Raji (cell line): ENCODE results near the gene GSTM3.

Experiments
- POLR2A ChIP-seq: IDR thresholded peaks from 2 replicates; pipeline ENCODE4 v1.6.1; 2011; ENCODE audit warnings: low read depth, low read length, control low read depth; ENCODE audit not compliant: insufficient read depth

GSTM3 gene

DNA sequence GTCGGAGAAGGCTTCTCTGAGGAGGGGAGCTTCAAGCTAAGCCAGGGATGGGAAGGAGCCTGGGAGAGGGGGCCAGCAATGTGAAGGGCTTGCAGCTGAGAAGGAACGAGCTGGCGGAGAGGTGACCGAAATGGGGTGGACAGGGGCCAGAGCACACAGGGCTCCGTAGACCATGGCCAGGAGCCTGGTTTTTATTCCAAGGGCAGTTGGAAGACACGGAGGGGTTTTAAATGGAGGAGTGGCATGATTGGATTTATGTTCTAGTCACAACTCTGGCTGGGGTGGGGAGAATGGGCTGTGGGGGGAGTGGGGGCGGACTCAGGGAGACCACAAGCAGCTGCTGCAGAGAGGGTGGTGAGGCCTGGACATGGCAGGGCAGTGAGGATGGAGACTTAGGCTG is 28.0 kb upstream of the GSTM3 start:
- TF ChIP-seq POLR2A = no peak

DNA sequence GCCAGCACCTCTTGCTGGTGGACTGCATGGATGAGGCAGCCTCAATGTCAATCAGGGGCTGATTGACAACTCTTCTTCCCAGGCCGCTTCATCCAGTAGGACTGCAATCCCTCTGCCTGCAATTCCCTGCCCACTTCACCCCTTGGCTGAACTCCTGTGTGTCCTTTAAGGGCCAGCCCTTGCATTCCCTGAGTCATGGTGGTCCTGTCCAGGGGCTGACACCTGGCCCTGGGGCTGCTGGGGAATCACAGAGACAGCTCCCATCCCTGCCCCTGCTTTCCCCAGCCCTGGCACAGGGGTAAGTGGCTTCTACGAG is 27.5 kb upstream of the GSTM3 start:
- TF ChIP-seq POLR2A = no peak

DNA sequence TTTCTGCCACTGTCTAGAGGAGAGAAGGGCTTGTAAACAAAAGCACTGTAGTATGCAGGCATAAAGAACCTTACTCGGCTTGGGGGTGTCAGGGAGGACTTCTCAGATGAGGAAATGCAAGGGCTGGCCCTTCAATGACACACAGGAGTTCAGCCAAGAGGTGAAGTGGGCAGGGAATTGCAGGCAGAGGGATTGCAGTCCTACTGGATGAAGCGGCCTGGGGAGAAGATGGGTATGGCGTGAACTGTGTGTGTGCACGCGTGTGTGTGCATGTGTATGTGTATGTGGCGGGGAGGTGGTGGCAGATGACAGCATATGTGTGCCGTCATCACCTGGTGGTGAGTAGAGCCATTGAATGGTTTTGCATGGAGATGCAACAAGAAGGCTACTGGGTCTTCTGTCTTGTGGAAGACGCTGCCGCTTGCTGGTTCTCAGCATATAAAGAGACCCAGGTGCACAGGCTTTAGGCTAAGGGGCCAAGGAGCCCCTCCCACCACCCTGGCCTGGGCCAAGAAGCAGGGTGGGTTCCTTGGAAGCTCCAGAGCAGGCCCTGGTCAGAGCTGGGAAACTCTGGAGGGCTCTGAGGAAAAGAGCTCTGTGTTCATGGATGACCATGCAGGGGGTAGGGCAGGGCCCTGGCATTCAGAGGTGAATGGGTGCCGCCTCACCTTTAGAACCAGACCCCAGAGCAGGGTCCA is 26.9 kb upstream of the GSTM3 start:
- TF ChIP-seq POLR2A = no peak

DNA sequence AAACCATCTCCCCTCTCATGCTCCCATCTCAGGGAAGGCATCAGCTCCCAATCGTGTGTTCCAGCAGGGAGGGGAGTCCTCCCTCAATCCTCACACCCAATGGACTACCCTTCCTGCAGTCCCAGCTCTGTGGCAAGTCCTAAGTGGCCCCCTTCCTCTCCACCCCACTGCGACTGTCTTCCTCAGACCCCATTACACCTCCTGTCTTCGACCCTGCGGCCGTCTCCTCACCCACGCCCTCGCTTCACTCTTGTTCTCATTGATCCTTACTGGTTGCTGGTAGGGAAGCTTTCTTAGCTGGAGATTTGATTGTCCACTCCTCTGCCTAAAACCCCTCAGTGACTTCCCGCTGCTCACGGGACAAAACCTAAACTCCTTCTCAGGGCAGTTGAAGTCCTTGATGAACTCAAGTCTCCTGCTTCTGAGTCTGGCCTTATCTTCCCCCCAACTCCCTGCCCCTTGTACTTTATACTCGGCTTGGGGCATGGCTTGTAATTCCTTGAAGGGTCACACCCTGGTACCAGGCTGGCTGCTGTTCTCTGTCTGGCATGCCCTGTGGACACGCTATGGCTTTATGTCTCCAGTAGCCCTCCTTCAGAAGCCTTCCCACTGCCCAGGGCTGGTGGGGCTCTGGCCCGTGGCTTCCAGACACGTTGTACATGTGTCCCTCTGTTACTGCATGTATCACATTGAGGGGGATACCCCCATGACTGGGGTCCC is 25.2 kb upstream of the GSTM3 start:
- no peak for TF ChIP-seq POLR2A

DNA sequence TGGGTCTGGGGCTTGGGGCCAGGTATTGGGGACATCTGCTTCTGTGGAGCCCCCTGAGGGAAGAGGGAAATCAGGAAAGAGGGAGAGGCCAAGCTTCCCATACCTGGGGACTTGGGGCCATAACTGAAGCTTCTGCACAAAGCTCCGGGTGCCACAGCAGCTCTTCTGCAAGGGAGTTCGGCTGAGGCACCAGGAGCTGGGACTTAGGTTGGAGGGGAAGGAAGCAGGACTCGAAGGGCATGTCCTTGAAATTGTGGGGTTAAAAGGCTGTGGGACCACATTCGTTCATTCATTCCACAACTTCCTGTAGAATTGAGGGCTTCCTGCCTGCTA is 24.6 kb upstream of the GSTM3 start:
- TF ChIP-seq POLR2A = no peak

DNA sequence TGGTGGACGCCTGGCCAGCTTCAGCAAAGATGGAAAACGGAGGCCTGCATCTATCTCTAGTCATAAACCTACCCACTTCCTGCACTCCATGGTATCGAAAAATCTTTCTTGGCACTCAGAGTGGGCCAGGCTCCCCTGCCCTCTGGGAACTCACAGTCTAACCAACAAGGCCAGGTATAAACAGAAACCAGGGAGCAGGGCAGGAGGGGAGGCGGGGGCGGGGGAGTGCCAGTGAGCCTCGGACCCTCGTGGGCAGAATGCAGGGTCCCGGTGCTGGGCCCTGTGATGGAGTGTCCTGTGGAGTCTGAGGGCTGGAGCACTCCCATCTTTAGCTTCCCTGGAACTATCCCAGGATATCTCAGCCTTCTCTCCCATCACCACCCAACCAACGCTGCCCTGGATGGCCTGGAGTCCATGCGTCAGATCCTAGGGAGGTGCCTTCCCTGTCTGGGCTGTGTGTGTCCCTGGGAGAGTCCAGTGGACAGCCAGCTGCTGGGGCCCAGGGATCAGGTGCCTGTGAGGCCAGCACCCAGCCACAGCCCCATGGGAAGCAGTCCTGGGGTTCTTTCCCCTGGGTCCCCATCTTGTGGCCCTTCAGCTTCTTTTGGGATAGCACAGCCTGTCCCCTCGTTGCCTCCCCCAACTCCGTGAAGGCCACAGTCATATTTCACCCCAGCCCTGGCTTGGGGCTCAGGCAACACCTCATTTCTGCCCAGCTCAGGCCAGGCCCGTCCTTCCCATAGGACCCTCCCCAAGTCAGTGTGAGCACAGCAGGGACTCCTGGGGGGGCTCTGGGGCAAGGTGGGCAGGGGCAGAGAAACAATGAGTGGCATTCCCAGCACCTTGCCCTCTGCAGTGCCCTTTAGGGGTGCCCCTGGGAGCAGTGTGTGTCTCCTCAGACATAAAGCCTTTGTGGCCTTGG is 24.0 kb upstream of the GSTM3 start:
- no peak for TF ChIP-seq POLR2A

DNA sequence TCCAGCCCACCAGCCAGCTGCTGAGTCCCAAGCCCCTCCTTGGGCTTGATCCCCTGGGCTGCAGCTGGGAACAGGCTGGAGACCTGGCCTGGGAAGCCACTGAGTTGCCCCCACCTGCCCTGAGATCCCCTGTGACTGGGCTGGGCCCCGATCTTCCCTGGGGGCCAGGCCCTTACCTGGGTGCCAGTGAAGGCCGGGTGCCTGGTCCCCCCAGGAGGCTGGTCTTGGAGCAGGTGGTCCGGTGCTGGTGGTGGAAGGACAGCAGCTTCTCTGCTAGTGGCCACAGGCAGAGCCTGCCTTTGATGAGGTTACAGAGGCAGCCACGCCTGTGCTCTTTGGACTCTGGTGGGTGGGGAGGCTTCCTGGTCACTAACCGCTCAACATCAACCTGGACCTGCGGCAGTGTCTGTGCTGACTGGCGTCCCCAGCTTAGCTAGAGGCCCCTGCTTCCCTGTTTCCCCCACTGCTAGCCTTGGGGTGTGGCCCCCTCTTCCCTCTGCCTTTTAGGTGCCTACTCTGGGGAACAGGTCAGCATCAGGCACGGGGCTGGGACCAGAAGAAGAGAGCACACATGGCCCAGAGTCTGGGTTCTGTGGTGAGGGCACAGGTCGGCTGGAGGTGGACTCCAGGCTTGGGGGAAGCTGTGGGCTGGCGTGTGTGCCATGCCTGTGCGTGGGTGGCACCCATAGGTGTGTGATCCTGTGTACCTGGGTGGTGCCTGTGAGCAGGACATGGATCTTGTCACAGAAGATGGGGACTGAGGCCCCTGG is 23.0 kb upstream of the GSTM3 start, which contains the start of gene EPS8L3:
Gene EPS8L3, minus strand, starts transcription at position 278 of the 770 bp plus-strand sequence. CDS start 2,174 bp downstream, outside the sequence.
- TF ChIP-seq POLR2A = no peak

DNA sequence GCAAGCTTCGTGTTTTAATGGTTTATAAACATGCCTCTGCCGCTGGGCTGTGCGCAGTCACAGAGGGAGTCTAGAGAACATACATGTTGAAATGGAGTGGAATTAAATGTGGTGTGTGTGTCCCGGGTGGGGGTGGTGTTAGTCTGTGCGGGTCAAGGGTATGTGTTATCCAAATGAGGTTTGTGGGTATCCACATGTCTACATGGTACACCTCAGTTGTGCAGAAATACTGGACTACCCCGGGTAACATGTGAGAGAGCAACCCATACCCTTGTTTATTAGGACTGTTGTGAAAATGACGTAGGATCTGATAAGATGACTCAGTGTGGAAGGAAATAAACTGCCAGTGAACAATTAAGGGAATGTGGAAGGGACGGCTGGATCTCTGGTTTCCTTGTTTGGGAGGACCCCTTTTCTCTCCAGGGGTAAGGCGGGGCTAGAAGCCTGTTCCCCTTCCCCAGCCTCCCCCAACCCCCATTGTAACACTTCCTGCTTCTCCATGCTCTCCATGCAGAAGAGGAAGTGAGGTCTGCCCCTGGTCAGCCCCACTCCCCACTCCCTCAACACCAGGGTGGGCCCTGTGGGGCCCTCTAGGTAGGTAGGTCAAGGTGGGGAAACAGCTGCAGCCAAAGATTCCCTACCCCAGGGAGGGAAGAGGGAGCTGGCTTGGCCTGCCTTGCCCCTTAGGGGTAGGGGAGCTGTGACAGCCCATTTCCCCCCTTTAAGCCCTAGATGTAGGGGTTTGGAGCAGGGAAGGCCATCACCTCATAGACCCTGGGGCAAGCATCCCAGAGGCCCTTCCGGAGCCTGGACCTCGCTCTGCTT is 22.2 kb upstream of the GSTM3 start:
- TF ChIP-seq POLR2A = no peak

DNA sequence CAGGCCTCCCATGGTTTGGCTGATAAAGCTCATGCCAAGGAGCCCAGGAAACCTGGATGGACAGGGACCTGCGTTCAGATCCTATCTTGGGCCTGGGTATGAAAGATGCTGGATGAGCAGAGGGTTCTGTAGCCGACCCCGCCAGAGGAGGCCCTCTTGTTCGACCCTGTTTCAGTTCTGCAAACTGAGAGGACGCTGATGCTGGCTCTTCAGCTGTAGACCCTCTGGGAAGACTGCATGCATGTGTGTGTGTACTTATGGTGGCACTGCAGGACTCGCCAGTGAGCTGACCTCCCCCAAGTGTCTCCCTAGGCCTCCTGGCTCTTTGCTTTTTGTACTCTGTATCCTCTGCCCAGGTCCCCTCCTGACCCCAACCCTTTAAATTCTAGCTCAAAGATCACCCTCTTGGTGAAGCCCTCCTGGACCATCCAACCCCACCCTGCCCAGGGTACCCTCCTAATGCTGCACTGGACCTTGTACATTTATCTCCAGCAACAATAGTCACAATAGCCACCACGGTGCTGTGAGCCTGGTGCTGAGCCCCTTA is 21.3 kb upstream of the GSTM3 start:
- no peak for TF ChIP-seq POLR2A

DNA sequence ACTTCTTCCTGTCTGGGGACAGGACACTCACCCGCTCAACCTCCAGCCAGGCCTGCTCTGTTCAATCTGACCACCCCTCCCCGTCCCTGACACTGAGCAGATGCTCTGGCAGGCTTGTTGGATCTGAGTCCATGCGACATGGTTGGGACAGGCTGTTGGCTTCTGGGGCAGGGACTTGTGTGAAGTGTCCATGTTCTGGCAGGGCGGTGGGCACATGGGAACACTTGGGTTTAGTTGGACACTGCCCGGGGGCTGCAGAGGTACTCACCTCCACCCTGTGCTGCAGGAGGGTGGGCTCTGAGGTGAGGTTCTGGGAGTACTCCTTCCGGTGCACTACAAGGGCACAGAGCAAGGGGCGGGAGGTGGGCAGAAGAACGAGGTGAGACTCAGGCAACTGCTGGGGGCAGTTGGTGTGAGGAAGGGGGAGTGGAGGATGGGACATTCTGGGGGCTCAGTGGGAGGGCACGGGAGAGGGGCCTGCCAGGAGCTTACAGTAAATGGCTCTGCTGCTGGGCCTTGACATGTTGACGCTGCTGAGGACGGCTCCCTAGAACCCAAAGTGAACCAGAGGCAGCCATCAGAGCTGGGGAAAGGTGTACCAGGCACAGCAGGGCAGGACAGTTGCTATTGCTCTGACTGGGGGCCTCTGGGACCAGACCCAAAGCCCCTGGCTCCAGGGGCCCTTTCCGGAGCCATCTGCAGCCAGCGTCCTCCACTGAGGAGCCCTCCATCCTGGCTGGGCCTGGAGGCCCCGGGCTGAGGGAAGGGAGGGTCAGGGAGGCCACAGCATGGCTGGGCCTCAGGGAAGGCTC is 20.6 kb upstream of the GSTM3 start:
- no peak for TF ChIP-seq POLR2A

DNA sequence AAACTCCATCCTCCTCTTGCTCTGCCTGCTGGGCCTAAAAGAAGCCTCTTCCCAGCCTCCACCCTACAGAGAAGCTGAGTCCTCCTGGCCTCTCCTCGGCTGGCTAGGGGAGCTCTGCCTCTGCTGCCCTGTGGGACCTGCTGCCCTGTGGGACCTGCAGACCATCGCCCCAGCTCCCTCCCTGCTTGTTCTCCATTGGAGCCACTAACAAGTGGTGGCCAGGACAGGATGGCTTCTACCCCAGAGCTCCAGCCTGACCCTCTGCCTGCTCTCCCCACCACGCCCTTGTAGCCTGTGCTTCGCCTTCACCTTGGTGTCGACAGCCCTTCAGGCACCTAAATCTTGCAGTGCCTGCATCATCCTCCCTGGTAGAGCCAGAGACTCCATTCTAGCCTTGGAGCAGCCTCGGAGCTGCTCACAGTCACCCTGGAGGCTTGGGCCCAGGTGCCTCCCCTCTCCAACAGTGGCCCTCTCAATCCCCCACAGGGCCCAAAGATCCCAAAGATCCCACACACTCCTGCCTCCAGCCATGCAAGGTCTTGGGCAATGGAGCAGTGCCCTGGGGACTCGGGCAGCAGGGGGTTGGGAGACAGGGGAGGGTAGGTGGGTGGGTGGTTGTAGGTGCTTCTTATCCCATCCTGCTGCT is 19.9 kb upstream of the GSTM3 start:
- TF ChIP-seq POLR2A = no peak

DNA sequence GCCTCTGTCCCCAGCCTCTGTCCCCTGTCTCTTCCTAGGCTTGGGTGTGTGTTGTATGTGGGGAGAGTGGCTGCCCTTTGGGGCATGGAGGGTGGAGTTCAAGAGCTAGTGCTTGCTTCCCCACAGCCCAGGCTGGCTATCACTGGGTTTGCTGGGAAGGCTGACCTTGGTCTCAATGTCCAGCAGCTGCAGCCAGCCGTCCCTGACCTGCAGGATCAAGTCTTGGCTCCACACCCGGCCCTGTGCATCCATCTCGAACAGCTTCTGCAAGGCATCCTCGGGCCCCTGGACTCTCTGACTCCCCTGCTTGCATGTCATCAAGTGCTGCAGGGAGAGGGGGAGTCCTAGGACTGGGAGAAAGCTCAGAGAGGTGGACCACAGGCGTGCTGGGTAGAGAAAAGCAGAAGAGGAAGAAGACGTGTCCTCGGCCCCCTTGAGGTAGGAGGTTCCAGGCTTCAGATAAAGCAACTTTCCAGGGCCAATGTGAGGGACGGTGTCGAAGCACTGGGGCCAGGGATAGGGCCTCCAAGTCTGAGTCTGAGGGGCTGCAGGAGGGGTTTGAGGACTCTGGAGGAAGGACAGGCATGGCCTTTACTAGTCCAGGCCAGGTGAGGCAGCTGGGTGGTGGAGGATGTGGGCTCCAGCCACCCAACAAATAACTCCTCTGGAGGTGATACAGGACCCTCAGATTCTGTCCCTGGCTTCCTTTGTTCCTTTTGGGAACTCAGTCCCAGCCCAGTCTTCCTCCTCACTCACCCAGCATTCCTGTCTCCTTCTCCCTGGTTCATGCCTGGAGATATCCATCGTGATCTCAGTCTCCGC is 18.9 kb upstream of the GSTM3 start:
- TF ChIP-seq POLR2A = no peak
